Hepatocyte (in vitro differentiated cells): ENCODE data around the gene TMEM109.

Experiments
- EZH2 ChIP-seq: fragments of 200-600 bp; sonication (generic); IDR thresholded peaks from 2 replicates; pipeline ENCODE4 v1.6.1; 2016; ENCODE audit warnings: antibody characterized with exemption, mild to moderate bottlenecking, borderline replicate concordance
- TF ChIP-seq, protein P1 (sequence below): fragments of 200-600 bp; sonication (generic); IDR thresholded peaks from 2 replicates; pipeline ENCODE4 v1.5.1; 2016; ENCODE audit warnings: antibody characterized with exemption, mild to moderate bottlenecking; ENCODE audit not compliant: poor library complexity

DNA sequence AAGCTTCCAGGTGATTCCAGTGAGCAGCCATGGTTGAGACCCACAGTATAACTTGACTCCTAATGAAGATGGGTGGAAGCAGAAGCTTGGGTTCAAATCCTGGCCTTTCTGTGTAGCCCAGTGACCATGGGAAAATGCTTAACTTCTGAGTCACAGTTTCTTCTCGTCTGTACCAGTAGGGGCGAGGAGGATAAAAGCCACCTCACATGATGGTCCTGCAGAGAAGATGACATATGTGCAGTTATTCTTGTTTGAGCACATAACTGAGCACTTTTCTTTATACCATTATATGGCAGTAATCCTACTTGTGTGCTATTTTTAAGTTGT lies 4.9 kb downstream of the TMEM109 start:
- TF ChIP-seq, protein P1, sequence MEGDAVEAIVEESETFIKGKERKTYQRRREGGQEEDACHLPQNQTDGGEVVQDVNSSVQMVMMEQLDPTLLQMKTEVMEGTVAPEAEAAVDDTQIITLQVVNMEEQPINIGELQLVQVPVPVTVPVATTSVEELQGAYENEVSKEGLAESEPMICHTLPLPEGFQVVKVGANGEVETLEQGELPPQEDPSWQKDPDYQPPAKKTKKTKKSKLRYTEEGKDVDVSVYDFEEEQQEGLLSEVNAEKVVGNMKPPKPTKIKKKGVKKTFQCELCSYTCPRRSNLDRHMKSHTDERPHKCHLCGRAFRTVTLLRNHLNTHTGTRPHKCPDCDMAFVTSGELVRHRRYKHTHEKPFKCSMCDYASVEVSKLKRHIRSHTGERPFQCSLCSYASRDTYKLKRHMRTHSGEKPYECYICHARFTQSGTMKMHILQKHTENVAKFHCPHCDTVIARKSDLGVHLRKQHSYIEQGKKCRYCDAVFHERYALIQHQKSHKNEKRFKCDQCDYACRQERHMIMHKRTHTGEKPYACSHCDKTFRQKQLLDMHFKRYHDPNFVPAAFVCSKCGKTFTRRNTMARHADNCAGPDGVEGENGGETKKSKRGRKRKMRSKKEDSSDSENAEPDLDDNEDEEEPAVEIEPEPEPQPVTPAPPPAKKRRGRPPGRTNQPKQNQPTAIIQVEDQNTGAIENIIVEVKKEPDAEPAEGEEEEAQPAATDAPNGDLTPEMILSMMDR = no peak
- no peak for TF ChIP-seq EZH2
